Type B pancreatic cell (in vitro differentiated cells): ENCODE data around the gene CRTAC1. TPM values are rescaled to one million over a fixed set of nuclear protein-coding genes. Genes with fewer than 3 reads are reported as not detected.

Experiments used
- DNase-seq: peaks from one replicate; pipeline ENCODE4 v3.0.0; 2021; ENCODE audit warnings: mixed read lengths; ENCODE audit not compliant: unreplicated experiment; ENCODE audit errors: extremely low spot score
- H3K27ac Mint-ChIP-seq: 2 replicates; pipeline ENCODE4 v1.8.0; 2021; ENCODE audit warnings: mild to moderate bottlenecking, mixed read lengths
- H3K27me3 Mint-ChIP-seq: 2 replicates; pipeline ENCODE4 v1.8.0; 2021; ENCODE audit warnings: mixed read lengths
- H3K36me3 Mint-ChIP-seq: 2 replicates; pipeline ENCODE4 v1.8.0; 2021; ENCODE audit warnings: mixed read lengths
- H3K4me1 Mint-ChIP-seq: one replicate; pipeline ENCODE4 v1.8.0; 2021; ENCODE audit warnings: mixed read lengths; ENCODE audit not compliant: unreplicated experiment
- H3K4me3 Mint-ChIP-seq: 2 replicates; pipeline ENCODE4 v1.8.0; 2021; ENCODE audit warnings: mild to moderate bottlenecking, mixed read lengths
- H3K9me3 Mint-ChIP-seq: 2 replicates; pipeline ENCODE4 v1.8.0; 2021; ENCODE audit warnings: mixed read lengths
- CTCF ChIP-seq: fragments of 200-600 bp; sonication (generic); conservative IDR thresholded peaks from 2 replicates; pipeline ENCODE4 v1.5.0; 2021; ENCODE audit warnings: antibody characterized with exemption, mild to moderate bottlenecking
- total RNA-seq: library from RNA; stranded (reverse); gene quantifications from 2 replicates; pipeline ENCODE4 v1.2.1, GENCODE V29; 2021; ENCODE audit warnings: low replicate concordance

The CRTAC1 gene
- total RNA-seq, 1 donor from 2014 or later, result 5.3 TPM

- Mint-ChIP-seq H3K27me3 (peaks cover 40% of the 10 kb centered on the region), H3K4me3 (peak overlapping the region; percentile 1), H3K27ac (no peak overlapping the region), H3K9me3 (no peaks in the 10 kb centered on the region), H3K4me1 (peaks cover 5% of the 10 kb centered on the region), H3K36me3 (no peaks in the 10 kb centered on the region)
- no peak for DNase-seq
- no peak for TF ChIP-seq CTCF
Measured at GRCh38 chr10:98006266-98006665, 24.2 kb downstream of the CRTAC1 start.

- H3K36me3 Mint-ChIP-seq, result no peaks in the 10 kb centered on the region
- H3K27me3 Mint-ChIP-seq, result peaks cover 12% of the 10 kb centered on the region
- H3K4me1 Mint-ChIP-seq, result peaks cover 5% of the 10 kb centered on the region
- TF ChIP-seq CTCF, result no peak
- H3K27ac Mint-ChIP-seq, result no peak overlapping the region
- DNase-seq, result no peak
- H3K4me3 Mint-ChIP-seq, result no peak overlapping the region
- no peaks in the 10 kb centered on the region for H3K9me3 Mint-ChIP-seq
Measured at GRCh38 chr10:98001736-98002135, 28.7 kb downstream of the CRTAC1 start.

- no peak overlapping the region for H3K4me3 Mint-ChIP-seq
- H3K27me3 Mint-ChIP-seq, result peaks cover 3% of the 10 kb centered on the region
- H3K4me1 Mint-ChIP-seq, result no peaks in the 10 kb centered on the region
- no peak for TF ChIP-seq CTCF
- H3K36me3 Mint-ChIP-seq, result no peaks in the 10 kb centered on the region
- H3K9me3 Mint-ChIP-seq, result no peaks in the 10 kb centered on the region
- H3K27ac Mint-ChIP-seq, result no peak overlapping the region
- DNase-seq, result no peak
Measured at GRCh38 chr10:98000346-98000745, 30.1 kb downstream of the CRTAC1 start.

- Mint-ChIP-seq H3K27me3 (peaks cover 5% of the 10 kb centered on the region), H3K36me3 (no peaks in the 10 kb centered on the region), H3K27ac (no peak overlapping the region), H3K9me3 (no peaks in the 10 kb centered on the region), H3K4me3 (no peak overlapping the region), H3K4me1 (no peaks in the 10 kb centered on the region)
- no peak for DNase-seq
- TF ChIP-seq CTCF, result no peak
Measured at GRCh38 chr10:97999923-98000248, 30.5 kb downstream of the CRTAC1 start.

- no peaks in the 10 kb centered on the region for H3K9me3 Mint-ChIP-seq
- H3K27me3 Mint-ChIP-seq, result peaks cover 5% of the 10 kb centered on the region
- TF ChIP-seq CTCF, result no peak
- no peak for DNase-seq
- H3K4me1 Mint-ChIP-seq, result no peaks in the 10 kb centered on the region
- no peak overlapping the region for H3K4me3 Mint-ChIP-seq
- H3K36me3 Mint-ChIP-seq, result no peaks in the 10 kb centered on the region
- no peak overlapping the region for H3K27ac Mint-ChIP-seq
Measured at GRCh38 chr10:97999066-97999922, 31.1 kb downstream of the CRTAC1 start.
